Activated naive CD4-positive, alpha-beta T cell treated with anti-CD3 and anti-CD28 coated beads, Interleukin-2, amount 50 U/mL, for 16 hours (primary cell): ENCODE results near the gene DDX4.

Experiments used
- DNase-seq: peaks from one replicate; pipeline ENCODE4 v3.0.0-alpha.2; 2020

The DDX4 gene

DNA sequence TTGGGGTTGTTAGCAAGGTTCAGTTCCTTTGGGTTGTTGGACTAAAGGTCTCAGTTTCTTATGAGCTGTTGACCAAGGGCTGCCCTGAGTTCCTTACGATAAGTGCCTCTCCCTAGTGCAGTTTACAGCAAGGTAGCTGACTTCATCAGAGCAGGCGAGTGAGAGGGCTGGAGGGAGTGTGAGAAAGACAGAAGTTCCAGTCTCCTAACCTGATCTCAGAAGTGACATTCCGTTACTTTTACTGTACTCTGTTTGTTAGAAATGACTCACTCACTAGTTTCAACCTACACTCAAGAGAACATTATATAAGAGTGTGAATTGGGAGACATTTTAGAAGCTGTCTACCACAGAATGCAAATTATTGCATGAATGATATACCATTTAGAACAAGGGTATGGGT lies 92.1 kb downstream of the DDX4 start:
- DNase-seq = no peak

DNA sequence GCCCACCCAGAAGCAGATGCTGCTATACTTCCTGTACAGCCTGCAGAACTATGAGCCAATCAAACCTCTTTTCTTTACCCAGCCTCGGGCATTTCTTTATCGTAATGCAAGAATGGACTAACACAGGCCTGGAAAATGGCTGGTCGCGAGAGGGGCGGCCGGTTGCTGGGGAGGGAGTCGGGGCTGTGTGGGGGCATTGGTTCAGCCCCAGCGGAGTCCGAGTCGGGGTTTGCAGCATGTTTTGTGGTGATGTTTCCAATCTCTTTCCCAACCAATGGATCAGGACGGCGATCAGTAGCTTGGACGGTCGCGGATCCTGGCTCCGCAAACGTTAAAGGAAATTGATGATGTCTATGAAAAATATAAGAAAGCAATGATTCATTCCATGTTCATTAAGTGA lies 94.6 kb downstream of the DDX4 start:
- no peak for DNase-seq

DNA sequence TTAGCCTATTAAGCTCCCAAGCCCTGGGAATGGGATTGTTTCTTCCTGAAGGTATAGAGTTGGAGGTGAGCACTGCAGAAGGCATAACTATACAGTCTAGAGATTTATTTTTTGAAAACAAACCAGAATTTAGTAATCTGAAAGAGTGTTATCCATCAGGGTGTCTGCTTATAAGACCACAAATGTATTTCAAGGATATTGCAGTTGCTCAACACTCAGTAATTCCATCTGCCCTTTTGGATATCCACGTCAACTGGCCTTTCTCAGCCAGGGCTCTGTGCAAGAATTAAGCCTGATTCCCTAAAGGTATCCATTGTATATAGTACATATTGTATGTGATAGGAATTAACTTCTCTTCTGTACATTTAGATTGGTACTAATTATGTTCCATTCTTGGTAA lies 98.3 kb downstream of the DDX4 start:
- DNase-seq = no peak

DNA sequence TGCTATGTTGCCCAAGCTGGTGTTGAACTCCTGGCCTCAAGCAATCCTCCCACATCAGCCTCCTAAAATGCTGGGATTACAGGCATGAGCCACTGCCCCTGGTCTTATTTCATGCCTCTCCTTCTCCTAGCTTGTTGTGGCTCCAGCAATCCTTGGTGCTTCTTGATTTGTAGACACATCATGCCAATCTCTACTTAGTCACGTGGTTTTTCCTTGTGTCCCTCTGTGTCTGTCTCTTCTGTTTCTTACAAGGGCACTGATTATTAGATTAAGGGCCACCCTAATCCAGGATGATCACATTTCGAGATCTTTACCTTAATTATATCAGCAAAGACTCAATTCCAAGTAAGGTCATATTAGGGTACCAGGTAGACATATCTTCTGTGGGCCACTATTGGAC lies 104.1 kb downstream of the DDX4 start:
- no peak for DNase-seq

DNA sequence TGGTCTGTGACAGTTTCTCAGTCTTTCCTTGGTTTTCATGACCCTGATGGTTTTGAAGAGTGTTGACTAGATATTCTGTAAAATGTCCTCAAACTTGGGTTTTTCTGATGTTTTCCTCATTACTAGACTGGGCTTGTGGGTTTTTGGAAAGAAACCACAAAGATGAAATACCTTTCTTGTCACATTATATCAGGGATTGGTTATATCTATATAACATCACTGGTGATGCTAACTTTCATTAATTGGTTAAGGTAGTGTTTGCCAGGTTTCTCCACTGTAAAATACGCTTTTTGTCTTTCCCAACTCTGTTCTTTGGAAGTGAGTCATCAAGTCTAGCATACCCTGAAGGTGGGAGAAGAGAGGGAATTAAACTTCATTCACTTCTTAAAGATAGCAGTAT lies 110.0 kb downstream of the DDX4 start:
- no peak for DNase-seq

DNA sequence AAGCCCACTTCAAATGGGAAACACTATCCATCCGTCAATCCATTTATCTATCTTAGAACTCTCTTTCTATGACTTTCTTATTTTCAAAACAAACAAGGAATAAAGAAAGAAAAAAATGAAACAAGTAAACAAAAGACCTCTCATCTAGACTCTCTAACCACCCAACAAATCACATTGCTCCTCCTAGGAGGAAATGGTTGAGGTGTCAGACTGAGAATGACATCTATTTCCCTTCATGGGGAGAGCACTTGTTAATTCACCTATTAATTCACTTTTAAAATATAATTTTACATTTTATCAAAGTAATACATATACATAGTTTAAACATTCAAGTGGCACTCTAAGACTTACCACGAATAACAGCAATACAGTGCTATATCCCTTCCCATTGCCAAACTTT lies 110.9 kb downstream of the DDX4 start:
- DNase-seq = no peak

DNA sequence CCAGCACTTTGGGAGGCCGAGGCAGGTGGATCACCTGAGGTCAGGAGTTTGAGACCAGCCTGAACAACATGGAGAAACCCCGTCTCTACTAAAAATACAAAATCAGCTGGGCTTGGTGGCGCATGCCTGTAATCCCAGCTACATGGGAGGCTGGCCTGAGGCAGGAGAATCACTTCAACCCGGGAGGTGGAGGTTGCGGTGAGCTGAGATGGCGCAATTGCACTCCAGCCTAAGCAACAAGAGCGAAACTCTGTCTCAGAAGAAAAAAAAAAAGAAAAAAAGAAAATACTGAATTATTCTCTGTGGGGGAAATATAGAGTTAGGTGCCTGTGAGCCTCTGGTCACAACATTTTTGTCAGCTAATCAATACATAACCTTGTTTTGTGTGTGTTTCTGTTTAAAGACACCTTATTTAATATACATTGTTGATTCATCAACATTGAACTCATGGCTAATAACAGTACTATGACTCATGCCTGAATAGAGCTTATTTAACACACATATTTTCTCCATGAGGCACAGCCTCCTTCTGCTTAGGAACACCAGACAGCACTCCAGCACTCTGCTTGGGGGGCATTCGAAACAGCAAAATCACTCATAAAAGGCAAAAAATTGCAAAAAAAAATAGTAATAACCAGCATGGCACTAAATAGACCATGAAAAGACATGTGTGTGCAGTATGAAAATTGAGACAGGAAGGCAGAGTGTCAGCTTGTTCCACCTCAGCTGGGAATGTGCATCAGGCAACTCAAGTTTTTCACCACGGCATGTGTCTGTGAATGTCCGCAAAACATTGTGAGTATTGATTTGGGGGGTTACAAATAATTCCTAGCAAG lies 113.2 kb downstream of the DDX4 start, which contains the start of gene IL31RA:
IL31RA (plus strand) TSS at position 519 of the 836 bp plus-strand sequence; CDS start at position 733, 214 bp downstream.
- no peak for DNase-seq

DNA sequence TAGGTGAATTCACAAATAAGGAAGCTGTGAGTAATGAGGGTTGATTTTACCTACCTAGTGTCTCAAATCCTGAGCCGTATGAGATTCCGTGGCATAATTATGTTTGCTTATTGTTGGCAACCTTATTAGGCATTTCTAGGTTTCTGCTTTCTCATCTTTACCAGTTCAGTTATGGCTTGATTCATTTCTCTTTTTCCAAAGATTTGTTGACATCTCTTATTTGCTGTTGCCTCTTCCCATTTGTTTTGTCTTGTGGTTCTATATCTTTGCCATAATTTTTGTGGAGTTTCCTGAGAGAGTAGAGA lies 113.8 kb downstream of the DDX4 start:
- DNase-seq = no peak

DNA sequence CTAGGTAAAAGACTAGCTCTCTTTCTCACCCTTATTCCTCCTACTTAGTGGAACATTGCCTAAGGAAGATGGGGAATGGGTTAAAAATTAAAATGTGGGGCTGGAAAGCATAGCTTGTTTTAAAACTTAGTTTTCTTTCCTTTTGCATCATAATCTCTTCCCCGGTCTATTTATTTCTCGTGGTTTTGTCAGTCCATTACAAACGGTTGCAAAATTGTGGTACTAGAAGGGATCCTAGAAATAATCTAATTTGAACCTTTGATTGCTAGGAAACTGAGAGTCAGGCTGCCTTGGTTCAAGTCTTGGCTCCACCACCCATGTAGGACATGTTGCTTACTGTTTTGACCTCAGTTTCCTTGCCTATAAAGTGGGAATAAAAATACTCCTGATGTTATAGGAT lies 114.6 kb downstream of the DDX4 start:
- DNase-seq = no peak

DNA sequence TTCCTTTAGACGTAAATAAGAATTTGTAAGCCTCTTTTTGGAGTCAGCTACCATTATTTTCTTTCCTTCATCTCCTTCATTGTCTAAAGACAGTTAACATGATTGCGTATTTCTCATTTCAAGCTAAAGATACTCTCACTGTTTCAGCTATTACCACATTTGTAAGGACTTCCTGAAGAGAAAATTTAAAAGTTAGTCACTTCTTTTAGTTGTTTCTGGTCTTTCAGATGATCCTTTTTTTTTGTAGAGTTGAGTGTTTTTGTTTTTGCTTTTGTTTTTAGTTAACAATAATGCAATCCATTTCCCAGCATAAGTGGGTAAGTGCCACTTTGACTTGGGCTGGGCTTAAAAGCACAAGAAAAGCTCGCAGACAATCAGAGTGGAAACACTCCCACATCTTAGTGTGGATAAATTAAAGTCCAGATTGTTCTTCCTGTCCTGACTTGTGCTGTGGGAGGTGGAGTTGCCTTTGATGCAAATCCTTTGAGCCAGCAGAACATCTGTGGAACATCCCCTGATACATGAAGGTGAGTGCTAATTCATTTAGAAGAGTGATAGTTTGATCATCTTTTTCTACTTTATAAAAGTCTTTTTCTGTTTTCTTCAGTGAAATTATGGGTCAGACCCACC lies 115.3 kb downstream of the DDX4 start:
- DNase-seq = no peak

DNA sequence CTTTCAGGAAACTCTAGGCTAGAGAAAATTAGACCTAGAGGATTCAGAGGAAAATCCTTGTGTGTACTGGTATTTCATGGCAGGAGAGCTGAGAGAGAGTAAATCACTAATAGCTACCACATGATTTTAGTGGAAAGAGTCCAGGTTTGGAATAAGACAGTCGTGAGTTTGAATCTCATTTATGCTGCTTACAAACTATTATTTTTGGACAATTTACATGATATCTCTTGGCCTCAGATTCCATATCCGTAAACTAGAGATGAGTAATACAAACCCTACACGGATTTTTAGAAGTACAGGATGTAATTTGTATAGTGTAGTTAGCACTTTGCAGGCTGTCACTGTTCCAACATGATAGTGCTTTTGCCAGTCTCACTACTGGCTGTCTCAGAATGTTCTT lies 116.0 kb downstream of the DDX4 start:
- DNase-seq = no peak

DNA sequence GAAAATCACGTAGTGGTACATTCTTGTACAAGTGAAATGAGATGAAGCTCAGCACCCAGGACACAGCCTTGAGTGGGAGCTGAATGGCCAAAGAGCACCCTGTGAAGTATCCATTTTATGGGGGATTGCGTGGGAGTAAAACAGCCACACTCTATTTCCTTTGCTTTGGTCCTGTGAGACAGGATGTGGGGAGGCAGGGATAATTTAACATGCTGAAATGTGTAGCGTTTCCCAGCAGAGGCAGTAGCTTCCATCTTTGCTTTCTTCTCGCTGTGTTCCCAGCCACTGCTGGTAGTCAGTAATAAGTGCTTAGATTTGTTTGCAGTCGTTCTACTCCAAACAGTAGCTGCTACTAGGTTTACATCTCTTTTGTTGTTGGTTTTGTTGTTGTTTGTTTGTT lies 117.6 kb downstream of the DDX4 start:
- DNase-seq = no peak

DNA sequence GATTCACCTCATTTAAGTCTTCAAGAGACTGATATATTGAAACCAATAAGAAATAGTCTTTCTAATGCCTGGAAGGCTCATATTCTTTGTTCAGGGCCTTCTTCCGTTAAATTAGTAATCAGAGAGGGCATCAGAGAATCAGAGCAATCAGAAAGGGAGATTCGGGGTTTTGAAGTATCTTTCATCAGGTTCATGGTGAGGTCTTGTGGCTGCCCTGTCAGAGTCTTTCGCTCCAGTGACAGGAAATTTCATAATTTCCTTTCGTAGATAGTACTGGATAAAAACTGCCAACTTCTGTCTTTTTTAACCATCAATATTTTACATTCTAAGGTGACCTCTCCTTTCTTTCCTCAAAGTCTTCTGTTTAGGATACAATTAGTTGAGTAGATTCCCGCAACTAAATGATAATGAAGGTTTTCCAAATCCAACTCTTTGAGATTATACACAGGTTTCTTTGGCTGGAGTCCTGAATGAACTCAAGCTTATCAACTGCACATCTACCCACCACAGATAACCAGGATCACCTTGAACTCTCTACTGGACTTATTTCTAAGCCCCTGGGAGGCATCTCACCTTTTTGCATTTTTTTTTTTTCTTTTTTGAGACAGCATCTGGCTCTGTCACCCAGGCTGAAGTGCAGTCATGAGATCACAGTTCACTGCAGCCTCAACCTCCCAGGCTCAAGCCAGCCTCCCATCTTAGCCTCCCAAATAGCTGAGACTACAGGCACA lies 118.8 kb downstream of the DDX4 start:
- no peak for DNase-seq

DNA sequence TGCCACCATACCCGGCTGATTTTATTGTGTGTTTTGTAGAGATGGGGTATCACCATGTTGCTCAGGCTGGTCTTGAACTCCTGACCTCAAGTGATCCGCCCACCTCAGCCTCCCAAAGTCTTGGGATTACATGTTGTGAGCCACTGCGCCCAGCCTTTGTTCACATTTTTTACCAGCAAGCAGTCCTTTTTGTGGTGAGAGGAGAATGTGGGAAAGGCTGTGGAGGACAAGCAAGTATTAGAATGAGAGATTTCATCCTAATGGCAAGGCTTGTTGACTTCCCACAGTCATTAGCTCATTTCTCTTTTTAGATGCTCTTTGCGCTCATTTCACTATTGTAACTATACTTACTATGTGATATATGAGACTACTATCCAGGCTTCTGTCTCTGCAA lies 119.4 kb downstream of the DDX4 start:
- DNase-seq = no peak

DNA sequence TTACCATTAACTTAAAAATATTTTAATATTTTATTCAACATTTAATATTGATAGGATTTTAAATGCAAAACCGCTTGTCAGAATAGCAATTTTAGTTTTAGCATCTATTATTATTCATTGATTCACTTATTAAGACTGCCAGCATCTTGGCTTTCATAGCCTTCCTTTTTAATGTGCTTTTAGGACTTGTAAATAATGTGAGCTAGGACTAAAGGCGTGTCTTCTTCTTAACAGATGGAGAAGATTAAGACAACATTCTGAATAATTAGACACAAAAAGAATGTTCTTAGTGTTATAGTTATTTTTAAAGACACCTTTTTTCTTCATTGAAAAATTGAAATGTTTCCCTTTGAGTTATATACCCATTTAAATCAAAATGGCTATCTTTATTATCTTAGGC lies 120.2 kb downstream of the DDX4 start:
- DNase-seq = no peak

DNA sequence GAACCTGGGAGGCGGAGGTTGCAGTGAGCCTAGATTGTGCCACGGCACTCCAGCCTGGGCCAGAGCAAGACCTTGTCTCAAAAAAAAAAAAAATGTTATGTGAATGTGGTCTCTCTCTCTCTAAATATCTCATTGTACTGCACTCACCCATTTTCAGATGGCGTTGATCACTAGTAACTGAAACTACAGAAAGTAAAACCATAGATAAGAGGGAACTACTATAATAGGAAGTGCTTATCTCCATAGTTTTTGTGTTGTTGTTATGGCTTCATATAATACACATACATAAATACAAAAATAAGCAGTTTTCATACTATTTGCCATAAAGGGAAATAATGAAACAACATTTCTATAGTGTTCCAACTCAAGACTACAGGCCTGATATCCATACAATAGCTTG lies 122.4 kb downstream of the DDX4 start:
- no peak for DNase-seq

DNA sequence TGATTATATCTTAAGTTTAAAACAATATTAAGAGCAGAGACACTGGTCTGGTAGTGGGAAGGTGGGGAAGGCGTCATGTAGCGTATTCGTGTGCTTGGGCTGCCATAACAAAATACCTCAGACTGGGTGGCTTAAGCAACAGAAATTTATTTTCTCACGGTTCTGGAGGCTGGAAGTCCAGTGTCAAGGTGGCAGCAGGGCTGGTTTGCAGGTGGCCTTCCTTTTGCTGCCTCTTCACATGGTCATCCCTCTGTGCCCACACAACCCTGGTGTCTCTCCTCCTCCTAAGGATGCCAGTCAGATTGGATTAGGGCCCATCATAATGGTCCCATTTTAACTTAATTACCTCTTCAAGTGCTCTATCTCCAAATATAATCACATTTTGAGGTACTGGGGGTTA lies 122.8 kb downstream of the DDX4 start:
- DNase-seq = no peak

DNA sequence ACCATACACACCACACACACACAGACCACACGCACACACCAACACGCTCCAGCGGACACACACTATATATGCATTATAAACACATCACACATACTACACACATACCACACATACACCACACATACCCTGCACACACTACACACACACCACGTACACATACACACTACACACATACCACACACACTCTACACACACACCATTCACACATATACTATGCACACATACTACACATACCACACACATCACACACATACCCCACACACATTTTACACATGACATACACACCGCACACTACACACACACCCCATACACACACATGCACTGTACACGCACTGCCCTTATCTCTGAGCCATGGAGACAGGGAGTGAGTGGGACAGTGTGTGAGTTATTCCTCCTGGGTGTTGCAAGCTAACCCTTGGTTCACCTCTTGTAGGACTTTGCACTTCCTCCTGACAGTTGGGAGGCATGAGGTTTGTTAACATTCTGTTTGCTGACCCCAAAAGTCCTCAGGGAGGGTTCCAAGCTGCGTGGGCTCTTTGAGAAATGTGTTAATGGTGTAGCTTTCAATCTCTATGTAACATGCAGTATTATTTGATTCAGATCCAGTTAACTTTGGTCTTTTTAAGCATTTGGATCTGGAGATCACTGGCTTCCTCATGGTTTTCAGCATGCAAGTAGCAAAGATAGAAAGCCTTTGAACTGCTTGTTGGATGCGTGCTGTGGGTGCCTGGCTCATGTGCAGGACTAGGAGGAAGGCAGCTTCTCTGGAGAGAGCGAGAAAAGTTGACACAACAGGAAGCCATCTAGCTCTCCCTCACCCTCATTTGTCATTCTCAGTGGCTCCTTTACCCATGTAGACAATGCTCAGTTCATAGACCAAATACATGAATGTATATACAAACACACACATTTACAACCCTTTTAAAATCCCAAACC lies 127.0 kb downstream of the DDX4 start:
- no peak for DNase-seq

DNA sequence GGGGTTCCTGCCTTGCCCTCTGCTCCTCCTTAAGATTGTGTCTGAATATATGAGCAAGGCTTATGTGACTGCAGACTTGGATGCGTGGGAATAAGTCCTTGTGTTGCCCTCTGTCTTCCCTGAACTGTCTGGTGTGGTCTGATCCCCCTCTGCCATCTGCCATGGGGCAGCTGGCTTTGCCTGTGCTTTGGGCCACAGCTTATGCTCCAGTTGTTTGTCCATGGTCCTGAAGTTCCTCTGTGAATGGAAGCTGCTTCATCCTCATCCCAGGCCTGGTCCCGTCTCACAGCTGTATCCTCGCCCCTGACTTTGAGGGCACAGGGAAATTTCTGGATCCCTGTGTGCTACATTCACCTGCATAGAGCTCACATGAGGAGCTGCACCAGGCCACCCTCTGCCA lies 128.0 kb downstream of the DDX4 start:
- DNase-seq = no peak

DNA sequence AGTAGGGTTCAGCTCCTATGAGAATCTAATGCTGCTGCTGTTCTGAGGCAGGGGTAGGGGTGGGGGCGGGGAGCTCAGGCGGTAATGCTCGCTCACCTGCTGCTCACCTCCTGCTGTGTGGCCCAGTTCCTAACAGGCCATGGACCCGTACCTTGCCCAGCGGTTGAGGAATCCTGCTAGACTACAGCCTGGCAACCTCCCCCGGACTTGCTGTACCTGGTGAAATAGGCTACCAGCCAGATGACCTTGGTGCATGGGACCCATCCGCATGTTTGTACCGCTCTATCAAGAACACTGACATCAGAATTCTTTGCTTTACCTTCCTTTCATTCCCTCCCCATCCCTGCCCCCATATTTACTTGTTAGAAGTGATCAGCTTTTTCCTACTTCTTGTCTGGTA lies 128.6 kb downstream of the DDX4 start:
- no peak for DNase-seq
